Effector memory CD8-positive, alpha-beta T cell (primary cell): Measurements from ENCODE around the gene CENPX.

Source experiments
- ATAC-seq: fragments of 150-1000 bp; cut with Tn5 transposase; replicated peaks from 2 replicates; pipeline ENCODE4 v1.10.0; 2021; ENCODE audit warnings: mild to moderate bottlenecking, moderate library complexity
- DNase-seq, 3 experiments: peaks; one replicate each; pipeline ENCODE4 v3.0.0; 2021
- H3K27ac Mint-ChIP-seq, 2 donors: one replicate each; pipeline ENCODE4 v1.8.0; 2022; ENCODE audit warnings: mild to moderate bottlenecking in 2 of 2, mixed read lengths in 2 of 2, moderate library complexity in 2 of 2
- H3K27me3 Mint-ChIP-seq, 2 donors: one replicate each; pipeline ENCODE4 v1.8.0; 2022; ENCODE audit warnings: mixed read lengths in 2 of 2
- H3K36me3 Mint-ChIP-seq: one replicate; pipeline ENCODE4 v1.8.0; 2022; ENCODE audit warnings: mild to moderate bottlenecking, moderate library complexity, mixed read lengths; ENCODE audit not compliant: insufficient read depth
- H3K4me1 Mint-ChIP-seq, 2 donors: one replicate each; pipeline ENCODE4 v1.8.0; 2022; ENCODE audit warnings: low read depth in 2 of 2, mixed read lengths in 2 of 2
- H3K4me3 Mint-ChIP-seq, 2 donors: one replicate each; pipeline ENCODE4 v1.8.0; 2022; ENCODE audit warnings: mild to moderate bottlenecking in 2 of 2, mixed read lengths in 2 of 2, moderate library complexity in 2 of 2
- H3K9me3 Mint-ChIP-seq, 2 donors: one replicate each; pipeline ENCODE4 v1.8.0; 2022; ENCODE audit warnings: mixed read lengths in 2 of 2

Gene CENPX

DNA sequence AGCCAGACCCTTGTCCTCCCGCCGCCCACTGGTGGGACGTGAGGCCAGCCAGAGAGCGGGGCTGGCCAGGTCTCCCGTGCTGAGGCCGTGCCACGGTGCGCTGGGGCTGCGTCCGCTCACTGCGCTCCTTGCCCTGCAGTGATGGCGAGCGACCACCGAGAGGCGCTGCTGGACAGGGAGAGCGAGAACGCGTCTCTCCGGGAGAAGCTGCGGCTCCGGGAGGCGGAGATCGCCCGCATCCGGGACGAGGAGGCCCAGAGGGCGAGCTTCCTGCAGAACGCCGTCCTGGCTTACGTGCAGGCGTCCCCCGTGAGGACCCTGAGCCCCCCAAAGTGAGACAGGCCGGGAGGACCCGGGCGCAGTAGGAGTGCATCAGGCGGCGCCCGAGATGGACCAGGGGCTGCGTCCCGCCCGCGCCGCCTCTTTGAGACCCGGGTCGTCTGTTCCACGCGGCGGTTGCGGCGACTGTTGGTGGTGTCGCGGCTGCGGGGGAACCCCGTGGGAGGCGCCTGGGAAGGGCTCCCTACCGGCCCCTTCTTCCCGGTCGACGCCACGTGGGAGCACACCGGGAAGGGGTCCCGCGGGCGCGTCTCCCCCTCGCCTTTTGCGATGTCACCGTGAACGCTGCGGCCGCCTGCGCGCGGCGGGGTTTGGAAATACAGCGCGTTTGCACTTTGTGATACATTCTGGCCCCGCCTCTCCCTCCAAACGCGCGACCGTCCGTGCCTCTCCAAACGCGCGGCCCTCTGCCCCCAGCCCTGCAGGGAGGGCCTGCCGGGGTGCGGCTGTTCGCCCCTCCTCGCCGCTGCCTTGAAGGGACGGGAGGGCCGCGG is 8.0 kb upstream of the CENPX start:
- Mint-ChIP-seq H3K27ac (no peak overlapping the region), H3K36me3 (peaks cover 3% of the 10 kb centered on the region), H3K27me3 (no peaks in the 10 kb centered on the region), H3K4me3 (peak overlapping the region; percentile 84 to 85), H3K9me3 (no peaks in the 10 kb centered on the region), H3K4me1 (peaks cover 14% of the 10 kb centered on the region in 2 donors)
- DNase-seq (peak; percentile 79 to 86 (median 80)), ATAC-seq (peak; percentile 86)

DNA sequence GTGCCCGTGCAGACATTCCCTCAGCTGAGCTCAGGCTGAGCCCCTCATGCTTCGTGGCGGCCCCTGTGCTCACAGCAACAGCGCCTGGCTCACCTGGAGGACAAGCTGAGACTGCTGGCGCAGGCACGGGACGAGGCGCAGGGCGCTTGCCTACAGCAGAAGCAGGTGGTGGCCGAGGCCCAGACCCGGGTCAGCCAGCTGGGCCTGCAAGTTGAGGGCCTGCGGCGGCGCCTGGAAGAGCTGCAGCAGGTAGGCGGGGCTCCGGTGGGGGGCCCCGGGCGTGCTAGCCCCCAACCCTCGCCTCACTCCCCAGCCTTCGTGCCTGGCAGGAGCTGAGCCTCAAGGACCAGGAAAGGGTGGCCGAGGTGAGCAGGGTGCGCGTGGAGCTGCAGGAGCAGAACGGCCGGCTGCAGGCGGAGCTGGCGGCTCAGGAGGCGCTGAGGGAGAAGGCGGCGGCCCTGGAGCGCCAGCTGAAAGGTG is 7.4 kb upstream of the CENPX start:
- DNase-seq (no peak), ATAC-seq (no peak)
- H3K9me3 Mint-ChIP-seq, result no peaks in the 10 kb centered on the region
- H3K4me3 Mint-ChIP-seq, result peak overlapping the region; percentile 84 to 85
- peaks cover 10% of the 10 kb centered on the region in 2 donors for H3K4me1 Mint-ChIP-seq
- no peak overlapping the region for H3K27ac Mint-ChIP-seq
- H3K27me3 Mint-ChIP-seq, result no peaks in the 10 kb centered on the region
- H3K36me3 Mint-ChIP-seq, result peaks cover 6% of the 10 kb centered on the region

GRCh38 chr17:82029391-82029790 is 6.7 kb upstream of the CENPX start:
- Mint-ChIP-seq H3K4me3 (peak overlapping the region; percentile 73 to 77), H3K36me3 (peaks cover 6% of the 10 kb centered on the region), H3K27me3 (no peaks in the 10 kb centered on the region), H3K9me3 (no peaks in the 10 kb centered on the region), H3K27ac (no peak overlapping the region), H3K4me1 (peaks cover 10% of the 10 kb centered on the region in 2 donors)
- ATAC-seq (no peak), DNase-seq (no peak)

- Mint-ChIP-seq H3K27me3 (no peaks in the 10 kb centered on the region), H3K4me1 (peaks cover 10 to 13% of the 10 kb centered on the region in 2 donors), H3K27ac (no peak overlapping the region), H3K36me3 (peaks cover 6% of the 10 kb centered on the region), H3K4me3 (peak overlapping the region; percentile 73 to 77), H3K9me3 (no peaks in the 10 kb centered on the region)
- ATAC-seq (no peak), DNase-seq (no peak)
These were observed 6.3 kb upstream of the CENPX start for GRCh38 chr17:82028966-82029365.

GRCh38 chr17:82028246-82028645 is 5.6 kb upstream of the CENPX start:
- ATAC-seq, result no peak
- Mint-ChIP-seq H3K27ac (no peak overlapping the region), H3K36me3 (peaks cover 6% of the 10 kb centered on the region), H3K4me3 (no peak overlapping the region), H3K27me3 (no peaks in the 10 kb centered on the region), H3K9me3 (no peaks in the 10 kb centered on the region), H3K4me1 (peaks cover 10 to 17% of the 10 kb centered on the region in 2 donors)
- DNase-seq, result no peak

DNA sequence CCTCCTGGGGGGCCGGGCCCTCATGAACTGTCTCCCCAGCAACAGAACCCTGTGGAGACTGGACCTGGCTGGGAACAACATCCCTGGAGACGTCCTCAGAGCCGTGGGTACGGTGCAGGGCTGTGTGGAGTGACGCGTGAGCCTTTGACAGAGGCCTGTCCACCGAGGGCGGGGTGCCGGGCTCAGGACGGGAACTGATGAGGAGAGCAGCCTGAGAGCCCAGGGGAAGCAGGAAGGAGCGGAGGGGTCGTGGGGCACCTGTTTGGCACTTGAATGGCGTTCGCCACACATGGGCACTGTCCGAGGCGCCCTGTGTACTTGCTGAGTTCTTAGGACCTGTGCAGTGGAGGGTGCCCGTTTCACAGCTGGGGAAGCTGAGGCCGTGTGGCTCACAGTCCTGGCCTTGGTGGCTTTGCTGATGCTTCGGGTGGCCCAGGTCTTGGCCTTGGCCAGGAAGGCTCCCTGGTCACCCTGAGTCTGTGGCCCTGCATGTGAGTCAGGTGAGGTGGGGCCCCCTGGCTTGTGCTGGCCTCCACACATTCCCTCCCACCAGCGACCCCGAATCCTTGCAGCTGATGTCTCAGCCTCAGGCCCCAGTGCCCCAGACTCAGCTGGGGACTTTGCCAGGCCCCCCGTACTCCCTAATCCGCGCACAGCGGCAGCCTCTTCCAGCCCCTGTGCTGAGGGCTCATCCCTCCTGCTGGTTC is 2.9 kb upstream of the CENPX start:
- Mint-ChIP-seq H3K27me3 (no peaks in the 10 kb centered on the region), H3K27ac (no peak overlapping the region), H3K9me3 (no peaks in the 10 kb centered on the region), H3K36me3 (peaks cover 13% of the 10 kb centered on the region), H3K4me1 (peaks cover 19 to 27% of the 10 kb centered on the region in 2 donors), H3K4me3 (no peak overlapping the region)
- DNase-seq (no peak), ATAC-seq (no peak)

- no peak for ATAC-seq
- peaks cover 11% of the 10 kb centered on the region for H3K36me3 Mint-ChIP-seq
- no peak overlapping the region for H3K27ac Mint-ChIP-seq
- H3K27me3 Mint-ChIP-seq, result no peaks in the 10 kb centered on the region
- DNase-seq, result no peak
- no peaks in the 10 kb centered on the region for H3K9me3 Mint-ChIP-seq
- H3K4me3 Mint-ChIP-seq, result no peak overlapping the region
- H3K4me1 Mint-ChIP-seq, result peaks cover 17 to 30% of the 10 kb centered on the region in 2 donors
These were observed 2.2 kb upstream of the CENPX start for GRCh38 chr17:82024859-82025258.

DNA sequence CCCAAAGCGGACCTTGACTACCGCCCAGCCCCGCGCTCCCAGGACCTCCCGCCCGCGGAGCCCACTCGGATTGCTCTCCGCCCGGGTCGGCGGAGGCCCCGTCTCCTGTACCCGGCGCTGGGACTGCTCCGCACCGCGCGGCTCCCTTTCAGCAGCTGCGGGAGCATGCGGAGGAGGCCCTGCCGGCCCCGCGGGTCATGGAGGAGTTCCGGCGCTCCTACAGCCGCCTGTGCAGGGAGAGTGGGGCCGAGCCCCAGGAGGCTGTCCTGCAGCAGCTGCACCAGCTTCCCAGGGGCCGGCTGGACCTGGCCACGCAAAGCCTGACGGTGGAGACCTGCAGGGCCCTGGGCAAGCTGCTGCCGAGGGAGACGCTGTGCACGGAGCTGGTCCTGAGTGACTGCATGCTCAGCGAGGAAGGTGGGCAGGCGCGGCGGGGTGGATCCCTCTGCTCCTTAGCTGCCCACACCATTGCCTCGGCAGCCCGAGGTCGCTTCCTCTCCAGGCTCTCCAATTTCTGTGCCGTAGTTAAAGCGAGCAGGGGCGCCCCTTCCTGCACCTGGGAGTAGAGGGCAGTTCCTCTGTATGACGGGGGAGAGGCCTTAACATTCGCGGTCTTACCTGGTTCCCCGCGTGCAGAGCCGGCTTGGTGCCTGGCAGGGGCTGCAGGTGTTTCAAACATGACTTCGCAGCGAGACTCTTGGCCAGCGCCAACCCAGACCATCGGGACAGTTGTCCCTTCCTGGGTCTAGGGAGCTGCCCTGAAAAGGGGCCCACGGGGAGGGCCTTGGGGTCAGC is 966 bp upstream of the CENPX start:
- ATAC-seq (no peak), DNase-seq (no peak)
- H3K27ac Mint-ChIP-seq, result no peak overlapping the region
- no peaks in the 10 kb centered on the region for H3K27me3 Mint-ChIP-seq
- no peaks in the 10 kb centered on the region for H3K9me3 Mint-ChIP-seq
- H3K4me1 Mint-ChIP-seq, result peaks cover 13 to 25% of the 10 kb centered on the region in 2 donors
- peaks cover 11% of the 10 kb centered on the region for H3K36me3 Mint-ChIP-seq
- peak overlapping the region; percentile 72 to 80 for H3K4me3 Mint-ChIP-seq

DNA sequence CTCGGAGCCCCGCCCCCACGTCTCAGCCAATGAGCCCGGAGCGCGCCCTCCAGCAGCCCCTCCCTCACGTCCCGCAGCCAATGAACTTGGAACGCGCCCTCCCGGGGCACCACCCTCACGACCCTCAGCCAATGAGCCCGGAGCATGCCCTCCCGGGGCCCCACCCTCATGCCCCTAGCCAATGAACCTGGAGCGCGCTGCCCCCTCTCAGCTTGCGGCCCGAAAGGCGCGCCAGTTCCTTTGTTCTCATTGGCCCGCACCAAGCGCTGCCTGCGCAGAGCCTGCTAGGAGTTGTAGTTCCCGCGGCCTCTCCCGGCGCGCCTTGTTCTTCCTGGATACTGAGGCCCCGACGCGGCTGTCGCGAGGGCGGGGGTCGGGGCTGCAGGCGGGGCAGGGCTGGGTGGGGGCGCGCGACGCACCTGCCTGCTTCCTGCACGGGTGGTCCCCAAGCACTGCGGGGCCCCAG is 336 bp upstream of the CENPX start, which contains the start of gene LRRC45:
Gene LRRC45 (plus strand): TSS at position 325 of the 466 bp plus-strand sequence. CDS start 339 bp downstream, outside the sequence.
- H3K4me3 Mint-ChIP-seq, result peak within 1 kb of the TSS; percentile 72 to 80
- no peaks in the 10 kb centered on the region for H3K9me3 Mint-ChIP-seq
- H3K4me1 Mint-ChIP-seq, result peaks cover 13 to 25% of the 10 kb centered on the region in 2 donors
- peaks cover 11% of the 10 kb centered on the region for H3K36me3 Mint-ChIP-seq
- DNase-seq, result peak; percentile 98 to 99 (median 99)
- H3K27me3 Mint-ChIP-seq, result no peaks in the 10 kb centered on the region
- peak within 1 kb of the TSS in 1 of 2 donors; percentile 77 for H3K27ac Mint-ChIP-seq
- peak; percentile 93 for ATAC-seq

GRCh38 chr17:82021900-82022309 is 773 bp downstream of the CENPX start:
- H3K4me1 Mint-ChIP-seq, result peaks cover 13 to 23% of the 10 kb centered on the region in 2 donors
- no peak for DNase-seq
- H3K4me3 Mint-ChIP-seq, result peak overlapping the region; percentile 72 to 80

DNA sequence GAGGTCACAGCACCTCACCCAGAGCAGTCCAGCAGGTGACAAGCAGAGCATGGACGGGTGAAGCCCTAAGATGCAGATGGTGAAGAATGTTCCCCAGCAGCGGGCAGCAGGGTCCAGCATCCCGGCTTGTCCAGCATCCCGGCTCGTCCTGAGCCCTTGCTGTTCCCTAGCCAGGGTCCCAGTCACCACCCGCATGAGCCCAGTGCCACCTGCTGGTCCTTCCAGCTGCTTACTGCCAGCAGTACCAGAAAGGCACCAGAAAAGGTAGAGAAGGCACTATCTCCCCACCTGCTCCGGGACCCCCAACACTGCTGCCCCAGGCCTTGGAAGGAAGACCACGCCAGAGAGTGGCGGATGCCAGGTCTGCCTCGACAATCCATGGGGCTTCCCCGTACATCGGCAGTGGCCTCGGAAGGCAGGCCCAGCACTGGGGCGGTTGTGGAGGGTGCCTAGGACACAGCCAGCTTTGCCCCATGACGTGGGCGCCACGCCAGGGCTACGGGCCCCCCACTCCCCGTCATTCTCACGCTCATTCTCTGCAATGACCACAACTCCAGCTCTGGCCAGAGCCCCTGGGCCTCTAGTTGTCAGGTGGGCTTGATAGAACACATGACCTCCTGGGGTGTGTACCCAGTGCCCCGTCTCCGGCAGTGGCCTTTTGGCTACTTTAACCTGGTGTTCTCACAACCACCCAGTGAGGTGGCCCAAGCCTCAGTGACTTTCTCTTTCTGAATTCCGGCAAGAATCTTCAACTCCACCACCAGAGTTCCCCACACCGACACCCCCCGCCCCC is 1.4 kb downstream of the CENPX start:
- Mint-ChIP-seq H3K9me3 (no peaks in the 10 kb centered on the region), H3K4me3 (peak overlapping the region; percentile 72 to 80), H3K27me3 (no peaks in the 10 kb centered on the region), H3K27ac (peak overlapping the region in 1 of 2 donors; percentile 29), H3K4me1 (peaks cover 13 to 23% of the 10 kb centered on the region in 2 donors), H3K36me3 (peaks cover 11% of the 10 kb centered on the region)
- peak in 1 of 3 experiments; percentile 36 for DNase-seq
- ATAC-seq, result no peak

More at GRCh38 chr17:82021900-82022309, 773 bp downstream of the CENPX start:
- peak overlapping the region in 1 of 2 donors; percentile 29 for H3K27ac Mint-ChIP-seq
- no peaks in the 10 kb centered on the region for H3K9me3 Mint-ChIP-seq
- H3K36me3 Mint-ChIP-seq, result peaks cover 11% of the 10 kb centered on the region
- no peaks in the 10 kb centered on the region for H3K27me3 Mint-ChIP-seq
- ATAC-seq, result no peak

GRCh38 chr17:82020572-82021106 is 2.0 kb downstream of the CENPX start:
- no peaks in the 10 kb centered on the region for H3K27me3 Mint-ChIP-seq
- no peak overlapping the region for H3K27ac Mint-ChIP-seq
- peaks cover 11% of the 10 kb centered on the region for H3K36me3 Mint-ChIP-seq
- peak overlapping the region; percentile 12 to 39 for H3K4me3 Mint-ChIP-seq
- DNase-seq (no peak), ATAC-seq (no peak)
- H3K4me1 Mint-ChIP-seq, result peaks cover 13 to 23% of the 10 kb centered on the region in 2 donors
- H3K9me3 Mint-ChIP-seq, result no peaks in the 10 kb centered on the region
